Superior temporal gyrus (tissue), 1 donor: Measurements from ENCODE around the gene KCTD18.

Experiments used
- DNase-seq: peaks from one replicate; pipeline ENCODE4 v3.0.0-alpha.2; 2016; ENCODE audit errors: extremely low spot score

Gene KCTD18

GRCh38 chr2:200454927-200455801 is 54.7 kb downstream of the KCTD18 start:
- no peak for DNase-seq

- DNase-seq = no peak
These were observed 55.9 kb downstream of the KCTD18 start for GRCh38 chr2:200453853-200454534.

GRCh38 chr2:200453142-200453852 is 56.6 kb downstream of the KCTD18 start:
- no peak for DNase-seq

GRCh38 chr2:200452377-200452776 is 57.5 kb downstream of the KCTD18 start:
- no peak for DNase-seq

- DNase-seq = no peak
These were observed 58.4 kb downstream of the KCTD18 start for GRCh38 chr2:200451511-200451910.

- DNase-seq = no peak
These were observed 59.6 kb downstream of the KCTD18 start for GRCh38 chr2:200450288-200450687.

- DNase-seq = no peak
These were observed 60.7 kb downstream of the KCTD18 start for GRCh38 chr2:200449149-200449548.

- no peak for DNase-seq
These were observed 61.4 kb downstream of the KCTD18 start for GRCh38 chr2:200448455-200448854.

- no peak for DNase-seq
These were observed 62.6 kb downstream of the KCTD18 start for GRCh38 chr2:200447139-200447855.

- no peak for DNase-seq
These were observed 63.3 kb downstream of the KCTD18 start for GRCh38 chr2:200446612-200447011.

- DNase-seq = no peak
These were observed 64.6 kb downstream of the KCTD18 start for GRCh38 chr2:200445284-200445683.

- no peak for DNase-seq
These were observed 65.3 kb downstream of the KCTD18 start for GRCh38 chr2:200444530-200444929.

- no peak for DNase-seq
These were observed 66.0 kb downstream of the KCTD18 start for GRCh38 chr2:200443916-200444315.

GRCh38 chr2:200443376-200443775 is 66.5 kb downstream of the KCTD18 start:
- DNase-seq = no peak

- no peak for DNase-seq
These were observed 67.4 kb downstream of the KCTD18 start for GRCh38 chr2:200442471-200442870.

GRCh38 chr2:200439981-200440380 is 69.9 kb downstream of the KCTD18 start:
- DNase-seq = no peak
